Cardiac fibroblast (primary cell): ENCODE data around the gene CDH13.

Experiments
- DNase-seq, 2 donors: peaks; one replicate each; pipeline versions ENCODE4 v3.0.0 to v3.0.0-alpha.2; 2010; ENCODE audit warnings: low read depth in 2 of 2
- H3K4me3 ChIP-seq, 2 donors: replicated peaks in 1 of 2; 1 replicate in 1 of 2; 2 replicates in 1 of 2; pipeline ENCODE4 v1.5.1; 2011; ENCODE audit warnings: low read depth in 2 of 2, low read length in 2 of 2, mild to moderate bottlenecking in 2 of 2, moderate library complexity in 1 of 2
- CTCF ChIP-seq: IDR thresholded peaks from one replicate; pipeline ENCODE4 v1.5.1; 2011; ENCODE audit warnings: low read depth, mild to moderate bottlenecking, low read length, inconsistent platforms

The CDH13 gene

GRCh38 chr16:83224642-83225041 lies 597.9 kb downstream of the CDH13 start:
- DNase-seq, result no peak
- TF ChIP-seq CTCF, result no peak
- no peak overlapping the region for H3K4me3 ChIP-seq

GRCh38 chr16:83227336-83227735 lies 600.6 kb downstream of the CDH13 start:
- DNase-seq, result no peak
- no peak for TF ChIP-seq CTCF
- no peak overlapping the region for H3K4me3 ChIP-seq

- no peak for TF ChIP-seq CTCF
- H3K4me3 ChIP-seq, result no peak overlapping the region
- no peak for DNase-seq
Measured at GRCh38 chr16:83231729-83232128, 605.0 kb downstream of the CDH13 start.

- no peak for TF ChIP-seq CTCF
- H3K4me3 ChIP-seq, result no peak overlapping the region
- DNase-seq, result peak; percentile 6 to 45
Measured at GRCh38 chr16:83233153-83233552, 606.4 kb downstream of the CDH13 start.

GRCh38 chr16:83238949-83239691 lies 612.4 kb downstream of the CDH13 start:
- no peak for TF ChIP-seq CTCF
- no peak overlapping the region for H3K4me3 ChIP-seq
- DNase-seq, result no peak

- no peak overlapping the region for H3K4me3 ChIP-seq
- no peak for TF ChIP-seq CTCF
- DNase-seq, result no peak
Measured at GRCh38 chr16:83244057-83244456, 617.3 kb downstream of the CDH13 start.

GRCh38 chr16:83245061-83245460 lies 618.3 kb downstream of the CDH13 start:
- DNase-seq, result peak; percentile 12 to 43
- TF ChIP-seq CTCF, result no peak
- no peak overlapping the region for H3K4me3 ChIP-seq
